Measurements from ENCODE around the gene MRPS18A.

GRCh38 chr6:43736211-43736786, 48.7 kb upstream of the MRPS18A start:
- TF ChIP-seq EZH2 (IDR thresholded peaks at IDR 0.05; ENCODE audit: insufficient read depth, poor library complexity, severe bottlenecking): no peak
- TF ChIP-seq EZH2phosphoT487 (IDR thresholded peaks at IDR 0.05; ENCODE audit: insufficient read depth, low read depth): no peak

Data from GM23248 (cell line).